Measurements from ENCODE around the gene PEPD.

The PEPD gene

GRCh38 chr19:33511346-33511745 lies 10.2 kb downstream of the PEPD start:
- H2AFZ ChIP-seq (ENCODE audit: low read length), result no peak overlapping the region
- H3K36me3 ChIP-seq (replicated peaks in 1 of 2; ENCODE audit: control insufficient read depth in 2 of 2, insufficient read depth in 2 of 2, low read length in 2 of 2), result peaks cover 0 to 2% of the 10 kb centered on the region in 2 donors
- H3K14ac ChIP-seq (ENCODE audit: low read length), result no peak overlapping the region
- H4K91ac ChIP-seq (ENCODE audit: low read depth, low read length, poor library complexity), result no peak overlapping the region
- H3K4me2 ChIP-seq (ENCODE audit: insufficient read depth, low read length, poor library complexity, severe bottlenecking), result no peak overlapping the region
- H3K9me3 ChIP-seq (replicated peaks in 1 of 2; ENCODE audit: control insufficient read depth in 2 of 2, insufficient read depth in 1 of 2, low read depth in 1 of 2, low read length in 2 of 2), result no peaks in the 10 kb centered on the region
- no peak overlapping the region for H2BK120ac ChIP-seq (ENCODE audit: low read depth, low read length)
- H2BK15ac ChIP-seq (ENCODE audit: low read length), result no peak overlapping the region
- no peaks in the 10 kb centered on the region for H3K27me3 ChIP-seq (ENCODE audit: control insufficient read depth in 3 of 3, insufficient read depth in 3 of 3, low read depth in 1 of 3, low read length in 3 of 3)
- H3K4ac ChIP-seq (ENCODE audit: low read length), result no peak overlapping the region
- no peak overlapping the region for H2BK12ac ChIP-seq (ENCODE audit: low read length)
- H3K27ac ChIP-seq (replicated peaks; ENCODE audit: low read length), result no peak overlapping the region
- peaks cover 31% of the 10 kb centered on the region for H3K79me1 ChIP-seq (ENCODE audit: low read depth, low read length)
- H2BK5ac ChIP-seq (ENCODE audit: low read length), result no peak overlapping the region
- no peak overlapping the region for H3K18ac ChIP-seq (ENCODE audit: low read length)
- no peak for DNase-seq (ENCODE audit: low spot score)
- no CpG with 5 or more reads among the region's 13 CpGs for WGBS, 2 donors (ENCODE audit: extremely low coverage in 2 of 2, insufficient read length in 2 of 2, insufficient replicate concordance in 1 of 2)
- peak overlapping the region; percentile 25 for H3K23ac ChIP-seq (ENCODE audit: low read depth, low read length, poor library complexity)
- H3K4me3 ChIP-seq (ENCODE audit: low read length in 2 of 2), result no peak overlapping the region
- peaks cover 0 to 10% of the 10 kb centered on the region in 2 donors for H3K4me1 ChIP-seq (ENCODE audit: control insufficient read depth in 2 of 2, insufficient read depth in 1 of 2, low read depth in 1 of 2, low read length in 2 of 2)
- no peak overlapping the region for H4K8ac ChIP-seq (ENCODE audit: low read depth, low read length)
- H2AK5ac ChIP-seq (ENCODE audit: low read depth, low read length), result no peak overlapping the region
- peak overlapping the region; percentile 55 for H3K9ac ChIP-seq (ENCODE audit: low read depth, low read length, poor library complexity)

GRCh38 chr19:33510462-33511194 lies 11.0 kb downstream of the PEPD start:
- Histone ChIP-seq H3K4me2 (ENCODE audit: insufficient read depth, low read length, poor library complexity, severe bottlenecking) (no peak overlapping the region), H2BK12ac (ENCODE audit: low read length) (no peak overlapping the region), H3K9ac (ENCODE audit: low read depth, low read length, poor library complexity) (peak overlapping the region; percentile 55), H3K27me3 (ENCODE audit: control insufficient read depth in 3 of 3, insufficient read depth in 3 of 3, low read depth in 1 of 3, low read length in 3 of 3) (no peaks in the 10 kb centered on the region), H4K91ac (ENCODE audit: low read depth, low read length, poor library complexity) (no peak overlapping the region), H3K4me3 (ENCODE audit: low read length in 2 of 2) (no peak overlapping the region), H3K4me1 (ENCODE audit: control insufficient read depth in 2 of 2, insufficient read depth in 1 of 2, low read depth in 1 of 2, low read length in 2 of 2) (peaks cover under 1 to 10% of the 10 kb centered on the region in 2 donors), H4K8ac (ENCODE audit: low read depth, low read length) (no peak overlapping the region), H2AFZ (ENCODE audit: low read length) (no peak overlapping the region), H3K4ac (ENCODE audit: low read length) (no peak overlapping the region), H2BK5ac (ENCODE audit: low read length) (no peak overlapping the region), H3K36me3 (replicated peaks in 1 of 2; ENCODE audit: control insufficient read depth in 2 of 2, insufficient read depth in 2 of 2, low read length in 2 of 2) (peaks cover 0 to 2% of the 10 kb centered on the region in 2 donors), H3K14ac (ENCODE audit: low read length) (no peak overlapping the region), H2AK5ac (ENCODE audit: low read depth, low read length) (no peak overlapping the region), H3K27ac (replicated peaks; ENCODE audit: low read length) (no peak overlapping the region), H3K23ac (ENCODE audit: low read depth, low read length, poor library complexity) (peak overlapping the region; percentile 25), H3K79me1 (ENCODE audit: low read depth, low read length) (peaks cover 31% of the 10 kb centered on the region), H2BK120ac (ENCODE audit: low read depth, low read length) (no peak overlapping the region), H3K18ac (ENCODE audit: low read length) (no peak overlapping the region), H3K9me3 (replicated peaks in 1 of 2; ENCODE audit: control insufficient read depth in 2 of 2, insufficient read depth in 1 of 2, low read depth in 1 of 2, low read length in 2 of 2) (no peaks in the 10 kb centered on the region), H2BK15ac (ENCODE audit: low read length) (no peak overlapping the region)
- WGBS, 2 donors (ENCODE audit: extremely low coverage in 2 of 2, insufficient read length in 2 of 2, insufficient replicate concordance in 1 of 2), result no CpG with 5 or more reads among the region's 11 CpGs
- no peak for DNase-seq (ENCODE audit: low spot score)

- WGBS, 2 donors (ENCODE audit: extremely low coverage in 2 of 2, insufficient read length in 2 of 2, insufficient replicate concordance in 1 of 2), result no CpG with 5 or more reads among the region's 15 CpGs
- H3K4ac ChIP-seq (ENCODE audit: low read length), result no peak overlapping the region
- no peak overlapping the region for H2AFZ ChIP-seq (ENCODE audit: low read length)
- peaks cover 0 to 2% of the 10 kb centered on the region in 2 donors for H3K36me3 ChIP-seq (replicated peaks in 1 of 2; ENCODE audit: control insufficient read depth in 2 of 2, insufficient read depth in 2 of 2, low read length in 2 of 2)
- peaks cover 4 to 10% of the 10 kb centered on the region in 2 donors for H3K4me1 ChIP-seq (ENCODE audit: control insufficient read depth in 2 of 2, insufficient read depth in 1 of 2, low read depth in 1 of 2, low read length in 2 of 2)
- H4K91ac ChIP-seq (ENCODE audit: low read depth, low read length, poor library complexity), result no peak overlapping the region
- no peak overlapping the region for H3K27ac ChIP-seq (replicated peaks; ENCODE audit: low read length)
- no peak overlapping the region for H2AK5ac ChIP-seq (ENCODE audit: low read depth, low read length)
- H2BK5ac ChIP-seq (ENCODE audit: low read length), result no peak overlapping the region
- H2BK12ac ChIP-seq (ENCODE audit: low read length), result no peak overlapping the region
- peaks cover 25% of the 10 kb centered on the region for H3K79me1 ChIP-seq (ENCODE audit: low read depth, low read length)
- H2BK15ac ChIP-seq (ENCODE audit: low read length), result no peak overlapping the region
- no peak overlapping the region for H4K8ac ChIP-seq (ENCODE audit: low read depth, low read length)
- H3K18ac ChIP-seq (ENCODE audit: low read length), result no peak overlapping the region
- peak overlapping the region; percentile 38 for H3K14ac ChIP-seq (ENCODE audit: low read length)
- no peak for DNase-seq (ENCODE audit: low spot score)
- peak overlapping the region; percentile 18 for H3K23ac ChIP-seq (ENCODE audit: low read depth, low read length, poor library complexity)
- no peak overlapping the region for H3K4me3 ChIP-seq (ENCODE audit: low read length in 2 of 2)
- H3K27me3 ChIP-seq (ENCODE audit: control insufficient read depth in 3 of 3, insufficient read depth in 3 of 3, low read depth in 1 of 3, low read length in 3 of 3), result no peaks in the 10 kb centered on the region
- no peak overlapping the region for H2BK120ac ChIP-seq (ENCODE audit: low read depth, low read length)
- peak overlapping the region; percentile 44 for H3K9ac ChIP-seq (ENCODE audit: low read depth, low read length, poor library complexity)
- H3K9me3 ChIP-seq (replicated peaks in 1 of 2; ENCODE audit: control insufficient read depth in 2 of 2, insufficient read depth in 1 of 2, low read depth in 1 of 2, low read length in 2 of 2), result no peaks in the 10 kb centered on the region
- H3K4me2 ChIP-seq (ENCODE audit: insufficient read depth, low read length, poor library complexity, severe bottlenecking), result no peak overlapping the region
Observed at GRCh38 chr19:33509774-33510173, 11.8 kb downstream of the PEPD start.

GRCh38 chr19:33508941-33509614 lies 12.5 kb downstream of the PEPD start:
- Histone ChIP-seq H3K9me3 (replicated peaks in 1 of 2; ENCODE audit: control insufficient read depth in 2 of 2, insufficient read depth in 1 of 2, low read depth in 1 of 2, low read length in 2 of 2) (no peaks in the 10 kb centered on the region), H2BK120ac (ENCODE audit: low read depth, low read length) (no peak overlapping the region), H3K36me3 (replicated peaks in 1 of 2; ENCODE audit: control insufficient read depth in 2 of 2, insufficient read depth in 2 of 2, low read length in 2 of 2) (peaks cover 0 to 2% of the 10 kb centered on the region in 2 donors), H4K8ac (ENCODE audit: low read depth, low read length) (no peak overlapping the region), H3K79me1 (ENCODE audit: low read depth, low read length) (peaks cover 20% of the 10 kb centered on the region), H3K14ac (ENCODE audit: low read length) (no peak overlapping the region), H2BK12ac (ENCODE audit: low read length) (peak overlapping the region; percentile 58), H3K23ac (ENCODE audit: low read depth, low read length, poor library complexity) (peak overlapping the region; percentile 27), H2BK5ac (ENCODE audit: low read length) (no peak overlapping the region), H3K4me1 (ENCODE audit: control insufficient read depth in 2 of 2, insufficient read depth in 1 of 2, low read depth in 1 of 2, low read length in 2 of 2) (peaks cover 7 to 14% of the 10 kb centered on the region in 2 donors), H2AFZ (ENCODE audit: low read length) (no peak overlapping the region), H3K27me3 (ENCODE audit: control insufficient read depth in 3 of 3, insufficient read depth in 3 of 3, low read depth in 1 of 3, low read length in 3 of 3) (no peaks in the 10 kb centered on the region), H3K4me2 (ENCODE audit: insufficient read depth, low read length, poor library complexity, severe bottlenecking) (no peak overlapping the region), H3K27ac (replicated peaks; ENCODE audit: low read length) (no peak overlapping the region), H2AK5ac (ENCODE audit: low read depth, low read length) (no peak overlapping the region), H4K91ac (ENCODE audit: low read depth, low read length, poor library complexity) (no peak overlapping the region), H3K9ac (ENCODE audit: low read depth, low read length, poor library complexity) (no peak overlapping the region), H3K18ac (ENCODE audit: low read length) (no peak overlapping the region), H3K4ac (ENCODE audit: low read length) (no peak overlapping the region), H2BK15ac (ENCODE audit: low read length) (no peak overlapping the region), H3K4me3 (ENCODE audit: low read length in 2 of 2) (no peak overlapping the region)
- no CpG with 5 or more reads among the region's 12 CpGs for WGBS, 2 donors (ENCODE audit: extremely low coverage in 2 of 2, insufficient read length in 2 of 2, insufficient replicate concordance in 1 of 2)
- DNase-seq (ENCODE audit: low spot score), result no peak

All from neuronal stem cell (in vitro differentiated cells).